Jurkat, Clone E6-1 (cell line): ENCODE results near the gene TSPAN1.
A peak's percentile ranks its signal among the peaks of the same experiment; 100 is the strongest.
"Not testable (repeated sequence)": the region's sequence is repeated elsewhere in the genome, so short reads cannot be mapped to it uniquely, and the experiment has no call there.

Experiments
- DNase-seq: peaks from one replicate; pipeline ENCODE4 v3.0.0-alpha.2; 2011; ENCODE audit warnings: low read depth, low spot score
- H3K4me3 ChIP-seq: 2 replicates; pipeline ENCODE4 v1.5.1; 2011; ENCODE audit warnings: mild to moderate bottlenecking, low read length, control low read depth, moderate library complexity

The TSPAN1 gene

DNA sequence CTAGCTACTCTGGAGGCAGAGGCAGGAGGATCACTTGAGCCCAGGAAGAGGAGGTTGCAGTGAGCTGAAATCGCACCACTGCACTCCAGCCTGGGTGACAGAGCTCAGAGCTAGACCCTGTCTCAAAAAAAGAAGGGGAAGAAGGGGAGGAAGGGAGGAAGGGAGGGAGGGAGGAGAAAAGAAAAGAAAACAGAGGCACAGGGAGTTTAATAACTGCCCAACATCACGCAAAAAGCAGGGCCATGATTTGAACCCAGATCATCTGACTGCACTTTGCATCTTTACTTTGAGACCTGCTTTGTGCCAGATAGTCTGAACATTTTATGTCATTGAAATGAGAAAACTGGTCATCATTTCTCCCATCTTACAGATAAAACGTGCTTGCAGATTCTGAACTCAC lies 30.3 kb downstream of the TSPAN1 start:
- no peak for DNase-seq
- no peak overlapping the region for H3K4me3 ChIP-seq

DNA sequence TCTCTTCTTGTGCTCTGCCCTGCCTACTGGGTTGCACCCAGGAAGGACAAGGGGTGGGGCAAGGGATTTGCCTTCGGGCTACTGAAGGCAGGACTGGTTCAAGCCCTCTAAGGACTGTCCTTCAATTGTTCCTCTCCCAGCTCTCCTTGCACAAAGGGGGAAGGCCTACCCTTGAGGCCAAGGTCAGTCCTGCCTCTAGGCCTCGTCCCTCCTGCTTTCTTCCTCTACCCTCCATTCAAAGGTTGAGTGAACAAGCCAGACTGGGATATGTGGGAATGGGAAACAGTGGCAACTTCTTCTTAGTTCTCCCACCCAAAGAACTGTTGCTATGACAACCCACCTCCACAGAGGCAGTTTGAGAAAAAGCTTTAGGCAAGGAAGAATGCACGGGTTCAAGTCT lies 30.9 kb downstream of the TSPAN1 start:
- no peak for DNase-seq
- H3K4me3 ChIP-seq, result no peak overlapping the region

DNA sequence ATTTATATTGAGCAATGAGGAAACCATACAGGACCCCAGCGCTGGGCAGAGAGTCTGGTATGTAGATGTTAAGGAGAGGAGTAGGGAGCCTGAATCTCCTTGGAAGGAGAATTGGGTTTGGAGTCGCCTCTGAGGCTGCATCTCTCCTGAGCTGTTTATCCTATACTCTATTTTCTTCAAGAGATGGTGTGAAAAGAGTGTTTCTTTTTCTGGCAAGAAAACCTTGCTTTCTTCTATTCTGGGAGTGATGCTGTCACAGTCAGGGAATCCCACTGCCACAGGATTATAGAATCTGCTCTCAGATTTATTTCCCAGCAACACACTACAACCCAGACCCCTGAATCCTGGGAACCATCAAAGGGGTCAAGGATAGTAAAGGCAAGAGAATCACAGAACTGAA lies 31.5 kb downstream of the TSPAN1 start:
- H3K4me3 ChIP-seq, result no peak overlapping the region
- no peak for DNase-seq

DNA sequence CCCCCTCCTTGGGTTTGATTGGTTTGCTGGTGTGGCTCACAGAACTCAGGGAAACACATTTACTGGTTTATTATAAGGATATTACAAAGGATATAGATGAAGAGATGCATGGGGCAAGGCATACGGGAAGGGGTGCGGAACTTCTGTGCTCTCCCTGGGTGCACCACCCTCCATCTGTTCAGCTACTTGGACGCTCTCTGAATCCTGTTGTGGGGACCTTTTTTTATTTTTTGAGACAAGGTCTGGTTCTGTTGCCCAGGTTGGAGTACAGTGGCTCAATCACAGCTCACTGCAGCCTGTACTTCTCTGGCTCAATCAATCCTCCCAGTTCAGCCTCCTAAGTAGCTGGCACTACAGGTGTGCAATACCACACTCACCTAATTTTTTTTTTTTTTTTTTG lies 35.7 kb downstream of the TSPAN1 start:
- no peak overlapping the region for H3K4me3 ChIP-seq
- no peak for DNase-seq

DNA sequence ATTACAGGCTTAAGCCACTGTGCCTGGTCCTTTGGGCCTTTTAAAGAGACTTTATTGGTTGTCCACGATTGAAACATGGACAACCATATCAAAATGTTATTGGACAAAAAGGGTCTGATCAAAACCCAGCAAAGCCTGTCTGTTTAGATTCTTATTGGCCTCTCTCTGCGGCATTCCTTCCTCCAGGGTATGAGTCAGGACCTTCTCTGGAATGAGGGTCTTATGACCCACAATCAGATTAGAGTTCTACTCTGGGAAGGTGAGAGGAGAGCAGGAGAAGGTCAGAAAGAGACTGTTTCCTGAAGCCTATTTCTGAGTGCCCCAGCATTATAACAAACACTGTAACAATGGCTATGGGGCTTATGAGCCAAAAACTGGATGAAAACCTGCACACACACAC lies 36.2 kb downstream of the TSPAN1 start:
- H3K4me3 ChIP-seq, result no peak overlapping the region
- no peak for DNase-seq

DNA sequence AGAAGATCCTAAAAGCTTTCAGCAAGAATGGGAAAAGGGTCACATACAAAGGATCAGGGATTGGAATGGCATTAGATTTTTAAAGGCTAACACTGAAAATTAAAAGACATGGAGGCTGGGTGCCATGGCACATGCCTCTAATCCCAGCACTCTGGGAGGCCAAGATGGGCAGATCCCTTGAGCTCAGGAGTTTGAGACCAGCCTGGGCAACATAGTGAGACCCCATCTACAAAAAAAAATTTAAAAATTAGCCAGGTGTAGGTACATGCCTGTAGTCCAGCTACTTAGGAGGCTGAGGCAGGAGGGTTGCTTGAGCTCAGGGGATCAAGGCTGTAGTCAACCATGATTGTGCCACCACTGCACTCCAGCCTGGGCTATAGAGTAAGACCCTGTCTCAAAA lies 40.6 kb downstream of the TSPAN1 start:
- DNase-seq, result no peak

DNA sequence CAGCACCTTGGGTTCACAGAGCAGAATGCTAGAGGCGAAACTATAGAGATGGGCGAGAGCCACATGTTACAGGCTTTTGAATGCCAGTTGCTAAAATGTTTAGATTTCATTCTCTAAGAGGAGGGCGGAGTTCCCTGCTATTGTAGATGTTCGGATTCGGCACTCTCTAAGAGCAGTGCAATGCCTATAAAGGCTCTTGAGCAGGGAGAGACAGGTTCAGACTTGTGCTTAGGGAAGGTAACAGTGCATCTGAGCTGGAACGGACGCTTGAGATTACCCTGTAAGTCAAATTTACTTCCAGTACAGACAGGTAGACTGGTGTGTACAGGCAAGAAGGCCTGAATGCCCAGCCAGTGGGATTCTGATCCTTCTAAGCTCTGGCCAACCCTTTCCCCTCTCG lies 43.6 kb downstream of the TSPAN1 start:
- DNase-seq, result no peak
- no peak overlapping the region for H3K4me3 ChIP-seq

More for the DNA sequence above, 40.6 kb downstream of the TSPAN1 start:
- H3K4me3 ChIP-seq, result no peak overlapping the region

DNA sequence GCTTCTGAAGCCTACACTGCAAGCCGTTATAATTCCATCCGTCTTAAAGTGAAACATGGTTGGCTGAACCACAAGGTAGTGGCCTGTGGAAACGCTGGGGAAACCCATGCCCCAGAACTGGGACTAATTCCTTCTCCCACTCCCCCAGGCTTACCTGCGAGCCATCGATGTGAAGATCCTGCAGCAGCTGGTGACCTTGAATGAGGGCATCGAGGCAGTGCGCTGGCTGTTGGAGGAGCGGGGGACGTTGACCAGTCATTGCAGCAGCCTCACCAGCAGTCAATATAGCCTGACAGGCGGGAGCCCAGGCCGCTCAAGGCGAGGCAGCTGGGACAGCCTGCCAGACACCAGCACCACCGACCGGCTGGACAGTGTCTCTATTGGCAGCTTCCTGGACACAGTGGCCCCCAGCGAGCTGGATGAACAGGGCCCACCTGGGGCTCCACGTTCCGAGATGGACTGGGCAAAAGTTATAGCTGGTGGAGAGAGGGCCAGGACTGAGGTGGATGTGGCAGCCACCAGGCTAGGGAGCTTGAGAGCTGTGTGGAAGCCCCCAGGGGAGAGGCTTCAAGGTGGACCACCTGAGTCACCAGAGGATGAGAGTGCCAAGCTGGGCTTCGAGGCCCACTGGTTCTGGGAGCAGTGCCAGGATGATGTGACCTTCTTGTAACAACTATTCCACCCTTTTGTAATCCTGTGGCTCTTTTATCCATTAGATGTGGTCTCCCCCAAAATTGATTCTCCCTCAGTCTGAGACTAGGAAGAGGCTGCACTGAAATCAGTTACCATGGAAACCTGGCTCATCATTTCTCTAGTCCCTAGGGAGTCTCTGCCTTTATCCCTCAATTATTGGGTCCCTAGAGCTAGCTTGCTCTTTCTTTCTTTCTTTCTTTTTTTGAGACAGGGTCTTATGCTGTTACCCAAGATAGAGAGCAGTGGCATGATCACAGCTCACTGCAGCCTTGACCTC lies 44.9 kb downstream of the TSPAN1 start:
- no peak for DNase-seq
- no peak overlapping the region for H3K4me3 ChIP-seq

DNA sequence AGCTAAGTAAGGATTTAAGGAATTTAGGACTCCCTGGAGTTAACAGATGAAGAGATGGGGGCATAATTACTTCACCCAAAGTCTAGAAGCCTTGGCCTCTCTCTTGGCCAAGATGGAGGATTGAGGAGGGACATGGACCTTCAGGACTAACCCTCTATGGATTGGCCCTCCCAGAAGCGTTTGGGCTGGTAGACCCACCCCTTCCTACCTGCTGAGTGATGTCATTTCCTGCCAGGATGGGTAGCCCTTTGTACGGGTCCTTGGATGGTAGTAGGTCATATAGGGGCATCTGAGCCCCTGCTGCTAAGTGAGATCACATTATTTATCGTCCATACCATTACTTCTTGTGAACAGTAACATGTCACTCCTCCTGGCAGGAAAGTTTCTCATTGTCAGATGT lies 45.9 kb downstream of the TSPAN1 start:
- DNase-seq, result no peak

DNA sequence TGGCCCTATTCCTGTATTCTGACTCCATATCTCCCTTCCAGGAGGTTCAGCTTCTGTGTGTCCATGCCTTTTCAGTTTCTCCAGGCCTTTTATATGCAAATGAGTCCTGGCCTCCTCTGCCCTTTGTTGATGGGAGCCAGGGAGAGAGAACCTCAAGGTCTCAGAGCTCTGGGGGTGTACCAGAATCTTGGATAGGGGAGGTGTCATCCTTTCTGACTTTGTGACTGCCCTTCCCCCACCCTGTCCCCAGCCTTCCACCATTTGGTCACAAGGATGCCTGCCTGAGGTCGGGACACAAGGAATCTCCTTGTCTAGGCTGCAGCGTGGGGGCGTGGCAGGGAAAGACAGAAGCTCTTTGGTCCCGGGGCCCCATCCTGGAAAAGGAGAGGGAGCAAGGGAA lies 46.9 kb downstream of the TSPAN1 start:
- no peak for DNase-seq
- no peak overlapping the region for H3K4me3 ChIP-seq

More for the DNA sequence above, 45.9 kb downstream of the TSPAN1 start:
- H3K4me3 ChIP-seq, result no peak overlapping the region

DNA sequence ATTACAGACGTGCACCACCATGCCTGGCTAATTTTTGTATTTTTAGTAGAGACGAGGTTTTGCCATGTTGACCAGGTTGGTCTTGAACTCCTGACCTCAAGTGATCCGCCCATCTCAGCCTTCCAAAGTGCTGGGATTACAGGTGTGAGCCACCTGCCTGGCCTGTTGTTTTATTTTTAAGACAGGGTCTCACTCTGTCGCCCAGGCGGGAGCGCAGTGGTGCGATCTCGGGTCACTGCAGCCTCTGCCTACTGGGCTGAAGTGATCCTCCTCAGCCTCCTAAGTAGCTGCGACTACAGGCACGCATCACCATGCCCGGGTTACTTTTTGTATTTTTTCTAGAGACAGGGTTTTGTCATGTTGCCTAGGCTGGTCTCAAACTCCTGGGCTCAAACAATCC lies 48.2 kb downstream of the TSPAN1 start:
- not testable (repeated sequence) for H3K4me3 ChIP-seq, DNase-seq

DNA sequence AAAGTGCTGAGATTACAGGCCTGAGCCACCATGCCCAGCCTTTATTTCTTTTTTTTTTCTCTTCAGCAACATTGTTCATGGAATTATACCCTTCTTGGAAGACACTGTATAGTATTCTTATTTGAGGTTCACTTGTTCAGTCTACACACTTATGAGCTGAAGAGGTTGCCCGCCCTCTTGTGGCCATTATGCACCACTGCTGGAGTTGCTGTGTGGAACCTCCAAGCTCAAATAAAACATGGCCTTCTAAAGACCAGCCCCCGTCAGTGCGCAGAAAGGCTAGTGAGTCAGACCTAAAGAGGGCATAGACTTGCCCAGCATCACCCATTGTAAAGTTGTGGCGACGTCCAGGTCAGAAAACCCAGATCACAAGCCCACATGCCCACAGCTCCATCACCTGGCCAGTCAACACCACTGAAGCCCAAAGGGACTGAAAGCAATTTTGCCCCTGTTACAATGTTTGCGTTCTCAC lies 48.6 kb downstream of the TSPAN1 start:
- peak; percentile 85 for DNase-seq
- no peak overlapping the region for H3K4me3 ChIP-seq

DNA sequence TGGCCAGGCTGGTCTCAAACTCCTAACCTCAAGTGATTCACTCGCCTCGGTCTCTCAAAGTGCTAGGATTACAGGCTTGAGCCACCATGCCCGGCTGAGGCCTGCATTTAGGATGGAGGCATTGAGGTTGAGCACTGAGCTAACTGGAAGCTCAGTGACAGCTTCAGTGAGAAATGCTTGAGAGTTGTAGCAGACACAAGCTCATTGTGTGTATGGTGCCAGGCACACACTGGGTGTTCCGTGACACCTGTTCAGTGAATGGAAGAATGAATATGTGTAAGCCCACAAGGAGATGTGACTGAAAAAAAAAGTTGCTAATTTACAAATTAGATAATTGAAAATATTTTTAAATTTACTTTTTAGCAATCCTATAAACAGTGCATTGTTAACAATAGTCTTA lies 50.1 kb downstream of the TSPAN1 start:
- no peak for DNase-seq
- H3K4me3 ChIP-seq, result no peak overlapping the region

DNA sequence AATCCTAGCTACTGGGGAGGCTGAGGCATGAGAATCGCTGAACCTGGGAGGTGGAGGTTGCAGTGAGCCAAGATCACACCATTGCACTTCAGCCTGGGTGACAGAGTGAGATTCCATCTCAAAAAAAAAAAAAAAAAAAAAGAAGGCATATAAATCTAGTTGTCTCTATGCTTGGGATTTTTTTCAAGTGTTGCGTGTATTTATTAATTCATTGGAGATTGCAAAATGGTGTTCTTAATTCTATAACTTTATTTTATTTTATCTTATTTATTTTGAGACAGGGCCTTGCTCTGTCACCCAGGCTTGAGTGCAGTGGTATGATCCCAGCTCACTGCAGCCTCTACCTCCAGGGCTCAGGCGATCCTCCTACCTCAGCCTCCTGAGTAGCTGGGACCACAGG lies 56.3 kb downstream of the TSPAN1 start:
- DNase-seq, result not testable (repeated sequence)

More for the DNA sequence above, 56.3 kb downstream of the TSPAN1 start:
- H3K4me3 ChIP-seq, result not testable (repeated sequence)
